Measurements from ENCODE around the gene MEOX2.

The MEOX2 gene

DNA sequence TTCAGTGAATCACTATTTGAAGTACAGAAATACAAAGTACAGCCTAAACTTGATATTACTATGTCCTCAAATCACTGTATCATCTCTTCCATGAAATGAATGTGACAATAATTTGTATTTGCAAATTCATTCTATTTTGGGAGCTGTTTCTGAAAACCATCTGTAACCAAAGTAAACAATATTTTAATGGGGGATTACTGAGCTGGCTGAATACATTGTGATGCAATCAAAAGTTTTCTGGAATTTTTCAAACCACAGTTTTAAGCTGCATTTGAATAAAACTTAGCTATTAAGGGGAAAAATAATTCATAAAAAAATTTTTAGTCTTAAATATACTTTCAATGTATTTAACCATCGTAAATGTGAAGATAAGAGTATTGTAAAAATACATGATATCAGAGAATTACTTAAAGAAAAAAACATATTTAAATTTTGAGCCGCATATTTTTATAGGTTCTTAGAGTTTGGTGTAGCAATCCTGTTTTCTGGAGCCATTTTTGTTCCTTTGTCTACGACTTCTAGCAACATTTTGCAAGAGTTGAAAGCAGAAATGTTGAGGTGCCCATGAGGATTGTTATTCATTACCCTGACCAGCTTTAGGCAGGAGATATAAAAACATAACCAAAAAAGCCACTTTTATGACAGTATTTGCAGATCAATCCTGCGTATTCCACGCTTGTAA, 78.8 kb downstream of the MEOX2 start:
- DNase-seq, result no peak

GRCh38 chr7:15606561-15606960, 79.9 kb downstream of the MEOX2 start:
- no peak for DNase-seq

- DNase-seq, result no peak
Observed at GRCh38 chr7:15604166-15604565, 82.3 kb downstream of the MEOX2 start.

- DNase-seq, result no peak
Observed at GRCh38 chr7:15603124-15603523, 83.4 kb downstream of the MEOX2 start.

GRCh38 chr7:15602236-15602635, 84.2 kb downstream of the MEOX2 start:
- no peak for DNase-seq

GRCh38 chr7:15601175-15601574, 85.3 kb downstream of the MEOX2 start:
- no peak for DNase-seq

GRCh38 chr7:15600298-15600697, 86.2 kb downstream of the MEOX2 start:
- no peak for DNase-seq

- DNase-seq, result no peak
Observed at GRCh38 chr7:15594461-15594860, 92.0 kb downstream of the MEOX2 start.

- DNase-seq, result no peak
Observed at GRCh38 chr7:15593382-15593781, 93.1 kb downstream of the MEOX2 start.

DNA sequence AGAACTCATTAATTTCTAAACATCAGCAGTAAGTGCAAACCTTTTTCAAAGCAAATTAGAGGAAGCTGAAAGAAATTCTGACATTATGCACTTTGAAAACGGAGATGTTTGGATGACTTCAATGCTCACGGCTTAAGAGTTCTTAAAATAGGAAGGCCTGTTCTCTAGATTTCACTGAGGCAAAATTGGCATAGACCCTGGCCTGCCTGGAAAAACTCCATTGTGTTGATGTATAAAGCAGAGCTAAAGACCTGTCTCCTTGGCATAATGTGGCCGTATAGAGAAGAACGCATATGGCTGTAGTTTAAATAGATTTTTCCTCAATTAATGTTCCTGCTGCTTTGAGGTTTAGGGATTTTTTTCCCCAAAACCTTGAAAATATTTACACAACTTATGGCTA, 100.2 kb downstream of the MEOX2 start:
- no peak for DNase-seq

DNA sequence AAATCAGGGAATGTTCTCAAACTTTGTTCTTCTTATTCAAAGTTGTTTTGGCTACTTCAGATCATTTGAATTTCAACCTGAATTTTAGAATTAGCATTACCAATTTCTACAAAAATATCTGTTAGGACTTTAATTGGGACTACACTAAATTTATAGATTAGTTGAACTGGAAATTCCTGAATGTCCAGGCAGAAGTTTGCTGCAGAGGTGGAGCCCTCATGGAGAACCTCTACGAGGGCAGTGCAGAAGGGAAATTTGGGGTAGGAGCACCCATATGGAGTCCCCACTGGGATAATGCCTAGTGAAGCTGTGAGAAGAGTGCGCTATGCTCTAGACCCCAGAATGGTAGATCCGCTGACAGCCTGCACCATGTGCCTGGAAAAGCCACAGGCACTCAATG, 101.9 kb downstream of the MEOX2 start:
- DNase-seq, result no peak

DNA sequence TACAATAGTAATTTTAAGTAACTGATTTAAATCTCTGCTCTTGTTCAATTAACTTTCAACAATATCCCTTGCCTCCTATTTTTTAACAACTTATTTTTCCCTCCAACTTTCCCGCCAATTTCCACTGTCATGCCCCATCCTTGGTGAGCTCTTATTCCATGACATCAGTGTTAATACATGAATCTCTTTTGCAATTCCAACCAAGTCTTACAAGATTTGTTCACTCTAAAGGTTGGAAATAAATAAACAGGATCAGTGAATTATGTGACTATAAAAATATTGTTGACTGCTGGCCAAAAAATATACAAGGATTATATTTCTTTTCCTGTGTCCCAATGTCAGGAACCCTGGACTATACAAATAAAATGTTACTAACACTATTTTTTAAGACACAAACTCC, 103.7 kb downstream of the MEOX2 start:
- DNase-seq, result no peak

- DNase-seq, result no peak
Observed at GRCh38 chr7:15581352-15581951, 105.0 kb downstream of the MEOX2 start.

DNA sequence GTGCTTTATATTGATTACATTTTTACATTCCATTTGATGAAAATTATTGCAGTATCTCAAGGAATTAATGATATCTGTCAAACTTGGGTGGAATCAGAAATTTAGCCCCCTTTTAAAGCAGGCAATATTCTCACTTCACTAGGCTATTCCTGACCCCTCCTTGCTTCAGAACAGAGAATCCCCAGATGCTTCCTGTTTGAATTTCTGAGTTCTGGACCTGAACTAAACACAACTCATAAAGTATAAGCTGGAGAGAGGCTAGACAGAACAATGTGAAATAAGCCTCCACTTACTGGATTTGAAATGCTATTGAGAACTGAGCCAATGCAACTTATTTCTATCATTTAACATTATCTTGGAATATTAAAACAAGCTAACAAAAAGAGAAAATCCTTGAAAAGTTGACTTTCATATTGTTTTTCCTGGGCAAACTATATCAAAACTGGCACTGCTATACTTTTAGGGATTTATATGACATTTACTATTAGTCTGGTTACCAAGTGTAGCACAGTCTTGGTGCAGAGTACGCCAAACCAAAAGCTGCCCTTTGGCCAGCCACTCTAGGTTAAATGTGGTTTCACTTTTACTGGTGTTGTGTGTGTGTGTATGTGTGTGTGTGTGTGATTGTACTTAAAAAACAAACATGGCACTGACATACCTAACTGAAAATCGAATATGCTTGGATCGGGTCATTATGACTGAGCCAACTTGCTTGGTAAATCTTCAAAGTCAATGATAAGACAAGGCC, 105.7 kb downstream of the MEOX2 start:
- no peak for DNase-seq

GRCh38 chr7:15577600-15577999, 108.9 kb downstream of the MEOX2 start:
- no peak for DNase-seq

DNA sequence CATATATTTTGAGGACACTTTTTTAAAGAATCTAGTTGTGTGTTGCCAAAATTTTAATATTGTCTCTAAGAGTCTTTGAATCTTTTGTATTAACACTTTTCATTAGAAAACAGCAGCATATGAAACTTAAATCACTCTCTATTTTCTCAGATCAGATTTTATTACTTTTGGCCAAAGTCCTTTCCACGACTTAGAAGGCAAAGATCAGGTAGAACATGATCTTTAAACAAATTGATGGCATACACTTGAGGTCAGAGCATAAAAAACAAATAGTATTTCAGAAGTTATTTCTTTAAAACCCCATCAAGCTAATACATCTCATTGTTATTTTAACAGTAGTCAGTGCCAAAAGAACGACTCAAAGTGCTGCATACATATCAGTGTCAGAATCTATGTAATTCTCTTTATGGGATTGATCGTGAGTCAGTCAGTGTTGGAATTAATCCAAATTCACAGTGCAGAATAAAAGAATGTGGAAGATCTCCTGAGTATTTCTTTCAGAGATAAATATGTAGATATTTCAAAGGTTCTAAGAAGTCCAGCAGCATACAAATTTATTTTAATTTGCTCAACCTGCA, 115.1 kb downstream of the MEOX2 start:
- no peak for DNase-seq

DNA sequence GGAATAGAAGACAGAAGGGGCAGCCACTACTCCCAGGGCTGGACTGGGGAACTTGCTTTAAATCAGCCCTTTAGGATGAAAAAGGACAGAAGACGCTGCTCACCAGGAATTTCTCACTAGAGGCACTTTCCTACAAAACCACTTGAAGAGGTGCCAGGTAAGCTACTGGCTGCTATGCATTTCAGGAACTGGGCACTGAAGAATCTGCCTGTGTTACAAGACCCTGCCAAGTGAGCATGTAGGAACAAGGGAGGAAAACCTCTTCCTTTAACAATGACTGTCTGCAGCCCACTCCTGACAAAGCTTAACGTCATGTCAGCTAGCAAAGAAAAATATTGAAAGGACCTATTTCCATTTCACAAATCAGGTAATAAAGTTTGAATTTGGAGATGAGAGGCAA, 118.8 kb downstream of the MEOX2 start:
- no peak for DNase-seq

DNA sequence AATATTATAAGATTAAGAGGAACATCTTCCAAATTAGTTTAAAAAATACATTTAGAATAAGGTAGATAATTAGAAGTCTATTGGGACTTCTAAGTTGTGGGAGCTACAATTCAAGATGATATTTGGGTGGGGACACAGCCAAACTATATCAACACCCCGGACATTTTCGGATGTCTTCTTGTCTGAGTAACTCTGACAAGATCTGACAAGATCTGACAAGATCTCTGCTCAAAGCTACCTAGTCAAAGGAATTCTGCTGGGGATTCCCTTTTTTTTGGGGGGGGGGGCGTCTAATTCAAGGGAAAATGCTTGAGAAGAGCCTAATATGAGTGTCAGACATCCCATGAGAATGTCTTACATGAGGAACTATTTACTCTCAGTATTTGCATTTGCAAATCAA, 119.4 kb downstream of the MEOX2 start:
- no peak for DNase-seq

DNA sequence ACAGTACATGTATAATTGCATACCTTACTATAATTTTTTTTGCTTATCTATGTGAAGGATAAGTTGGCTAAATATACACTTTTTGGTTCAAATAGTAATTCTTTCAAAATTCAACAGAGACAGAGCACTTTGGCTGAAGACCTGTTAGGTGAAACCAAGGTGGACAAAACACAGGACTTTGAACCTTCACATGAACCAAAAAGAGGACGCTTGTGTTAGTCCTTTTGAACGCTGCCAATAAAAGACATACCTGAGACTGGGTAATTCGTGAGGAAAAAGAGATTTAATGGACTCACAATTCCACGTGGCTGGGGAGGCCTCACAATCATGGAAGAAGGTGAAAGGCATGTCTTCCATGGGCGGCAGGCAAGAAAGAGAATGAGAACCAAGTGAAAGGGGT, 120.0 kb downstream of the MEOX2 start:
- no peak for DNase-seq

GRCh38 chr7:15561835-15562234, 124.6 kb downstream of the MEOX2 start, which contains the start of gene AGMO:
Gene AGMO, minus strand, starts transcription at chr7:15562015.
- DNase-seq, result no peak
